Activated T-helper 9 cell treated with anti-CD3 and anti-CD28 coated beads, Interleukin-2, amount 50 U/mL, for 16 hours (primary cell): ENCODE measurements around the gene PODNL1.

Experiments
- DNase-seq: peaks from one replicate; pipeline ENCODE4 v3.0.0-alpha.2; 2020; ENCODE audit warnings: low read depth

Gene PODNL1

DNA sequence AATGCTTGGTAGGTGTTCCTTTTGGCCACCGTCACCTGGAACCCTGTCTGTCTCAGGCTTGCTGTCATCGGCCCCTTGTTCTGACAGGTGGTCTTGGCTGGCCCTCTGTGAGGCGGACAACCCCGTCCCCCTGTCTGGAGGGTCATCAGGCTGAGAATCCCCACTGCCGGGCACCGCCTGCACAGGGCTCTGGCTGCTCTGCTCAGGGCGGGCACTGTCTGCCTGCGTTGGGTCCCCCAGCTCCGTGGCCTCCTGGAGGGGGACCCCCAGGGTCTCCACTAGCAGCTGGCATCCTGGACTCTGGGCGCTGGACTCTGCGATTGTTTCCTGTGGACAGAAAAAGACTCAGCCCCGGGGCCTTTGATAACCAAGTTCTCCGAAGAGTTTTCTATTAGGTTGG, 48.1 kb downstream of the PODNL1 start:
- DNase-seq = no peak

DNA sequence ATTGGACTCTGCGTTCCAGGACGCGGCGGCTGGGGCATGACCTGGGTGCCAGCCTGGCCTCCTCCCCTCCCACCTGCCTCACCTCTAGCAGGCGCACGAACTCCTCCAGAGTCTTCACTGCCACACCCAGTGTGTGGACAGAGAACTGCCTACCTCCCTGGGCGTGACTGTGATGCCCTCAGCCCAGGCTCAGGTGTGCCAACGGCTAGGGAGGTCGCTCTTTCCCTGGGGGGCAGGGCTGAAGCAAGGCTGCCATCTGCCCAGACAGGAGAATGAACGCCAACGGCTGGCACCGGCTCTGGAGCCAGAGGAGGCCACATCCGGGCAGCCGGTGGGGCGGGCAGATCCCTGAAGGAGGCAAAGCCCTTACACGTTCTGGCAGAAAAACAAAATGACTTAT, 49.9 kb downstream of the PODNL1 start:
- no peak for DNase-seq

GRCh38 chr19:13887517-13887916, 50.7 kb downstream of the PODNL1 start:
- DNase-seq = no peak

DNA sequence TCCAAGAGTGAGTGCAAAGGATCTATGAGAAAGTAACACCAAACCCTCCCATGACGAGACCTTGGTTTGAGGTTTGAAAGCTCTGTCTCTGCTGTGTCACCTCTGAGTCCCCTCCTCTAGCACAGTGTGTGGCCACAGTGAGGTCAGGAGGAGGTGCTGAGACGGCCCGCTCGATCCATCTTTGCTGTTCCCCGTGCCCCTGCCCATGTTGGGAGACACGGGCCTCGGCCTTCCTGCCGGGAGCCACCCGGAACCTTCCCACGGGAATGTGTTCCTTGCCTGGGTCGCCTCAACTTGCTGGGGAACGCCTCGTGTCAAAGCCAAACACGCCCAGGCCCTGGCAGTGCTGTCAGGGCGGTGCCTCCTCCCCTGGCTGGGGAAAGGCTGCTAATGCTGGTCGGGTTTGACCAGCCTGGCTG, 51.2 kb downstream of the PODNL1 start:
- no peak for DNase-seq

GRCh38 chr19:13885826-13886365, 52.3 kb downstream of the PODNL1 start:
- DNase-seq = no peak

- no peak for DNase-seq
Observed at GRCh38 chr19:13884726-13885591, 53.3 kb downstream of the PODNL1 start.

- no peak for DNase-seq
Observed at GRCh38 chr19:13883516-13884064, 54.6 kb downstream of the PODNL1 start.

- no peak for DNase-seq
Observed at GRCh38 chr19:13882836-13883235, 55.4 kb downstream of the PODNL1 start.

- no peak for DNase-seq
Observed at GRCh38 chr19:13882419-13882795, 55.8 kb downstream of the PODNL1 start.

DNA sequence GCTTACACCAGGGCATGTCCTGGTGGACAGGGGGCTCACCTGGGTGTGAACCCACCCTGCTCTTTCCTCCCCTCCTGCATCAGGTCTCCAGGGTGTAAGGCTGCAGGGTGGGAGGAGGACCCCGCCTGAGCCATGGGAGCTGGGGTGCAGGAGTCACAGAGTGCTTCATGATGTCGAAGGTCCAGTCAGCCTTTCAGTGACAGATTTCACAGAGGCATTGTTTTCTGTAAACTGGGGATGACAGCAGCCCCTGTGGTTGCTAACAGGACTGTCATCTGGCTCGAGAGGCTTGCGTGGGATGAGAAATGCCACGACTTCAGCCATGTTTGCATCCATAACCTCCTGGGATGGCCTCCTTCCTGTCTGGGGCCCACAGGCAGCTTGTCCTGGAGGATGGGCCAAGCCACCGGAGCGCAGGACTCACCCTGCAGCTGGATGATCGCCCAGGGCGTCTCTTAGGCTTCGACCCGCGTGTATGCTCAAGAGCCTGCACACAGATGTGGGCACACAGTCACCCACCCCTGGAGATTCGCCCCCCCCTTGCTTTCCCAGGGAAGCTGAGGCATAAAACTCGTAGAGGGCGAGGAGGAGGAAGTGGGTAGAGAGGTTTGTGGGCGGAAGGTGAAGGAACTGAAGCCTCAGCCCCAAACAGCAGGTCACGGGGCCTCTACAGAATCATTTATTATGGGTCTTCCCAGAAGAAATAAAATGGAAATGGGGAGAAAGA, 56.4 kb downstream of the PODNL1 start:
- DNase-seq = no peak

GRCh38 chr19:13881251-13881691, 56.9 kb downstream of the PODNL1 start:
- DNase-seq = no peak
